GM12878 (cell line): ENCODE measurements around the gene DHDDS. TPM values are rescaled to one million over a fixed set of nuclear protein-coding genes. Genes with fewer than 3 reads are reported as not detected.

Experiments used
- ATAC-seq: fragments of 200-7000 bp; cut with Tn5 transposase; 3 replicates; pipeline ENCODE4 v1.9.1; 2020; ENCODE audit warnings: mild to moderate bottlenecking, moderate library complexity
- BruUV-seq: library from RNA; stranded (reverse); fragments of 400-500 nt; replicated peaks from 2 replicates; lab custom pipeline; 2021; lab: Mats Ljungman, UMichigan
- CTCF ChIA-PET: fragments of 300-600 bp; sonication (Branson Sonifier 250); formaldehyde crosslinking; extraction: SDS; loops from one replicate; lab custom pipeline; 2021; ENCODE audit warnings: inconsistent platforms; lab: Yijun Ruan, JAX
- POLR2A ChIA-PET: fragments of 350-600 bp; formaldehyde crosslinking; extraction: SDS; loops from one replicate; lab custom pipeline; 2021; ENCODE audit warnings: inconsistent platforms; lab: Charles Lee
- RAD21 ChIA-PET: fragments of 300-600 bp; sonication (Branson Sonifier 250); formaldehyde crosslinking; loops from one replicate; lab custom pipeline; 2023; ENCODE audit warnings: antibody characterized with exemption; ENCODE audit not compliant: unreplicated experiment; lab: Charles Lee
- SMC1A ChIA-PET: fragments of 300-600 bp; sonication (Branson Sonifier 250); formaldehyde crosslinking; loops from one replicate; lab custom pipeline; 2023; ENCODE audit not compliant: unreplicated experiment, uncharacterized antibody; lab: Charles Lee
- DNase-seq: peaks from one replicate; pipeline ENCODE4 v3.0.0-alpha.2; 2011; ENCODE audit warnings: low read depth, low spot score
- FAIRE-seq: peaks from 3 replicates; lab custom pipeline; 2011; peaks lifted over from hg19 to GRCh38; lab: Jason Lieb, UNC
- H2AFZ ChIP-seq: 2 replicates; pipeline ENCODE4 v1.6.0; 2011; ENCODE audit warnings: low read depth, low read length, control low read depth; ENCODE audit not compliant: control insufficient read depth
- H3K27ac ChIP-seq: 2 replicates; pipeline ENCODE4 v1.5.1; 2011; ENCODE audit warnings: control low read depth; ENCODE audit not compliant: control insufficient read depth, insufficient read depth
- H3K27me3 ChIP-seq, 2 experiments: replicated peaks in 1 of 2; 2 replicates each; pipeline versions ENCODE4 v1.6.0 to v1.6.1; 2011; ENCODE audit warnings: low read length in 1 of 2; ENCODE audit not compliant: control insufficient read depth in 2 of 2, insufficient read depth in 2 of 2
- H3K36me3 ChIP-seq, 2 experiments: 2 replicates each; pipeline ENCODE4 v1.5.1; 2011; ENCODE audit warnings: low read length in 1 of 2; ENCODE audit not compliant: control insufficient read depth in 2 of 2, insufficient read depth in 2 of 2
- H3K4me1 ChIP-seq: 2 replicates; pipeline ENCODE4 v1.6.1; 2011; ENCODE audit warnings: mild to moderate bottlenecking, low read length, moderate library complexity, mixed read lengths; ENCODE audit not compliant: control insufficient read depth, insufficient read depth
- H3K4me2 ChIP-seq: 2 replicates; pipeline ENCODE4 v1.6.0; 2011; ENCODE audit warnings: control low read depth; ENCODE audit not compliant: control insufficient read depth, insufficient read depth
- H3K4me3 ChIP-seq: fragments of 200-600 bp; sonication (generic); 2 replicates; pipeline ENCODE4 v1.5.1; 2016
- H3K79me2 ChIP-seq: 2 replicates; pipeline ENCODE4 v1.6.0; 2011; ENCODE audit warnings: low read length; ENCODE audit not compliant: control insufficient read depth, insufficient read depth
- H3K9ac ChIP-seq: 2 replicates; pipeline ENCODE4 v1.8.0; 2011; ENCODE audit warnings: low read length, control low read depth, mixed read lengths; ENCODE audit not compliant: control insufficient read depth, insufficient read depth
- H3K9me3 ChIP-seq: replicated peaks from 3 replicates; pipeline ENCODE4 v1.5.1; 2011; ENCODE audit warnings: mild to moderate bottlenecking, low read length; ENCODE audit not compliant: control insufficient read depth, insufficient read depth
- H4K20me1 ChIP-seq: 2 replicates; pipeline ENCODE4 v1.6.0; 2011; ENCODE audit not compliant: control insufficient read depth, insufficient read depth
- BACH1 ChIP-seq: fragments of 450-650 bp; IDR thresholded peaks from 2 replicates; pipeline ENCODE4 v1.6.1; 2017; ENCODE audit warnings: mild to moderate bottlenecking, borderline replicate concordance
- CHD2 ChIP-seq: IDR thresholded peaks from 2 replicates; pipeline ENCODE4 v1.6.1; 2011; ENCODE audit warnings: low read depth, low read length, improper control_type of control experiment, borderline replicate concordance
- CREM ChIP-seq: IDR thresholded peaks from 2 replicates; pipeline ENCODE4 v1.6.1; 2014; ENCODE audit warnings: antibody characterized with exemption, low read depth
- ESRRA ChIP-seq: IDR thresholded peaks from 2 replicates; pipeline ENCODE4 v1.6.1; 2012; ENCODE audit warnings: mild to moderate bottlenecking, low read length, improper control_type of control experiment
- FOXM1 ChIP-seq: IDR thresholded peaks from 2 replicates; pipeline ENCODE4 v1.6.1; 2012; ENCODE audit warnings: low read depth, mild to moderate bottlenecking, inconsistent platforms, low read length, moderate library complexity
- HDAC2 ChIP-seq: fragments of 200-600 bp; sonication (generic); IDR thresholded peaks from 2 replicates; pipeline ENCODE4 v1.6.1; 2017
- HDAC6 ChIP-seq: fragments of 200-600 bp; sonication (generic); IDR thresholded peaks from one replicate; pipeline ENCODE4 v1.8.0; 2017; ENCODE audit warnings: antibody characterized with exemption; ENCODE audit not compliant: unreplicated experiment
- MXI1 ChIP-seq: fragments of 150-350 bp; IDR thresholded peaks from 2 replicates; pipeline ENCODE4 v1.6.1; 2011; ENCODE audit warnings: low read depth, mild to moderate bottlenecking, inconsistent platforms, low read length, improper control_type of control experiment
- PAX5 ChIP-seq: IDR thresholded peaks from 2 replicates; pipeline ENCODE4 v1.6.1; 2011; ENCODE audit warnings: low read depth, low read length, borderline replicate concordance
- TCF7 ChIP-seq: IDR thresholded peaks from 2 replicates; pipeline ENCODE4 v1.6.1; 2014; ENCODE audit warnings: antibody characterized with exemption, borderline replicate concordance
- WGBS: methylation state at CpG from one replicate; pipeline ENCODE4 v1.1.6; 2016; ENCODE audit warnings: low lambda C conversion rate; ENCODE audit not compliant: insufficient replicate concordance, insufficient coverage; ENCODE audit errors: missing lambda C conversion rate; 5-methylcytosine and 5-hydroxymethylcytosine counted together
- in situ Hi-C: fragments of 300-500 bp; cut with MboI; formaldehyde crosslinking; loops from 9 replicates; pipeline ENCODE4 v1.14.3; 2018; ENCODE audit warnings: mixed read lengths
- intact Hi-C: fragments of 100-400 bp; cut with micrococcal nuclease; formaldehyde crosslinking; loops from one replicate; pipeline ENCODE4 v1.14.2; 2022; ENCODE audit not compliant: unreplicated experiment
- polyA plus RNA-seq, 11 experiments: library from polyadenylated mRNA; depleted of rRNA in 4 of 11; unstranded in 6 of 11; stranded (reverse) in 5 of 11; fragments of >200 nt; fragmentation: Nextera tagmentation in 4 of 11; fragmentation: Illumina TruSeq in 1 of 11; extraction: Ambion mirVana in 4 of 11; extraction: Trizol in 1 of 11; gene quantifications; 1 replicate in 1 of 11; 2 replicates in 10 of 11; pipeline versions ENCODE4 v1.2.1 to v1.2.3, GENCODE V29; 2011 to 2016; ENCODE audit warnings: inconsistent platforms in 2 of 11, missing spikeins in 2 of 11, low read depth in 1 of 11
- total RNA-seq, 4 experiments: library from RNA; depleted of rRNA in 3 of 4; stranded (reverse); fragments of >200 nt in 3 of 4; fragmentation: Illumina TruSeq in 1 of 4; extraction: Trizol in 1 of 4; gene quantifications; 2 replicates each; pipeline versions ENCODE4 v1.2.1 to v1.2.3, GENCODE V29; 2013 to 2021
- TF ChIP-seq, protein P1 (sequence below): IDR thresholded peaks from 2 replicates; pipeline ENCODE4 v1.6.1; 2012; ENCODE audit warnings: low read length, inconsistent platforms

DHDDS gene
- total and polyA plus RNA-seq, 10 of the 15 experiments (the other 5 are each of a cell fraction or from before 2014, with no cell fraction given), result 22.7 to 47.5 (median 36.4) TPM

GRCh38 chr1:26399034-26399433, 33.1 kb upstream of the DHDDS start:
- CTCF ChIA-PET, result interaction anchor here (1.3 to 2.7 kb wide), 2 partner anchors 18 to 35 kb away, joined by 3 to 16 read pairs; no protein-coding TSS in a partner anchor
- peak; percentile 7 for FAIRE-seq

More at GRCh38 chr1:26399034-26399433, 33.1 kb upstream of the DHDDS start:
- Histone ChIP-seq H4K20me1 (no peaks in the 10 kb centered on the region), H3K4me1 (no peaks in the 10 kb centered on the region), H2AFZ (no peak overlapping the region), H3K36me3 (no peaks in the 10 kb centered on the region), H3K9ac (no peak overlapping the region), H3K79me2 (no peaks in the 10 kb centered on the region), H3K9me3 (no peaks in the 10 kb centered on the region), H3K4me2 (no peak overlapping the region), H3K27ac (no peak overlapping the region), H3K4me3 (no peak overlapping the region), H3K27me3 (no peaks in the 10 kb centered on the region)
- SMC1A ChIA-PET, result interaction anchor here (1.0 to 1.2 kb wide), 2 partner anchors 18 to 124 kb away, joined by 3 read pairs; no protein-coding TSS in a partner anchor
- ATAC-seq (no peak), DNase-seq (no peak)
- RAD21 ChIA-PET, result interaction anchor here (1.0 kb wide), 1 partner anchor 64 kb away, joined by 3 read pairs; no protein-coding TSS in a partner anchor
- 12% methylated on average over 3 of the region's 3 CpGs for WGBS
- intact Hi-C loops (loop anchor here (10.0 kb wide), 1 partner anchor 234 kb away; the partner anchor contains the start of genes C1orf232 and ZNF593), in situ Hi-C loops (no loop called here)
- POLR2A ChIA-PET, result no interaction called here
- no TSS peak for BruUV-seq
- TF ChIP-seq ESRRA (no peak), MXI1 (no peak), HDAC2 (no peak), PAX5 (no peak), CREM (no peak), CHD2 (no peak), BACH1 (no peak), FOXM1 (no peak), HDAC6 (no peak), TCF7 (no peak)
- TF ChIP-seq, protein P1, sequence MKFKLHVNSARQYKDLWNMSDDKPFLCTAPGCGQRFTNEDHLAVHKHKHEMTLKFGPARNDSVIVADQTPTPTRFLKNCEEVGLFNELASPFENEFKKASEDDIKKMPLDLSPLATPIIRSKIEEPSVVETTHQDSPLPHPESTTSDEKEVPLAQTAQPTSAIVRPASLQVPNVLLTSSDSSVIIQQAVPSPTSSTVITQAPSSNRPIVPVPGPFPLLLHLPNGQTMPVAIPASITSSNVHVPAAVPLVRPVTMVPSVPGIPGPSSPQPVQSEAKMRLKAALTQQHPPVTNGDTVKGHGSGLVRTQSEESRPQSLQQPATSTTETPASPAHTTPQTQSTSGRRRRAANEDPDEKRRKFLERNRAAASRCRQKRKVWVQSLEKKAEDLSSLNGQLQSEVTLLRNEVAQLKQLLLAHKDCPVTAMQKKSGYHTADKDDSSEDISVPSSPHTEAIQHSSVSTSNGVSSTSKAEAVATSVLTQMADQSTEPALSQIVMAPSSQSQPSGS, result no peak
